ENCODE measurements around the gene NEK7.
"Not testable (repeated sequence)": the region's sequence is repeated elsewhere in the genome, so short reads cannot be mapped to it uniquely, and the experiment has no call there.

Gene NEK7

DNA sequence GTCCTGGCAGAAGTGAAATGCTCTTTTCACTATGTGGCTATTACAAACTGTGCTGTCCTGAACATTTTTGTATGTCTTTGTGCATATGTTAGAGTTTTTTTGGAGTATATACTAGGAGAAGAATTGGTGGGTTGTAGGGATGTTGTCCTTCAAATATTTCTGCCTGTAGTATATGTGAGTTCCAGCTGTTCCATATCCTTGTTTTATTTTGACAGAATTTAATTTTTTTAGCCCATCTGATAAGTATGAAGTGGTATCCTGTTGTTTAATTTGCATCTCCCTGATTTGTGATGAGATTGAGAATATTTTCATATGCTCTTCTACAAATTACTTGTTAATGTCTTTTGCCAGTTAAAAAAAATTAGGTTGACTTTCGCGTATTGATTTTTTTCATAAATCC lies 34.3 kb downstream of the NEK7 start:
- Histone ChIP-seq H4K12ac (ENCODE audit: low read depth, low read length) (no peak overlapping the region), H3K27ac (ENCODE audit: low read depth, low read length) (no peak overlapping the region), H3K79me1 (ENCODE audit: low read length) (no peaks in the 10 kb centered on the region), H3K23ac (ENCODE audit: low read length) (no peak overlapping the region), H3K4me3 (ENCODE audit: low read depth, low read length) (no peak overlapping the region), H2AFZ (ENCODE audit: insufficient read depth, low read length, poor library complexity) (no peak overlapping the region), H4K91ac (ENCODE audit: low read depth, low read length) (no peak overlapping the region), H3K4me2 (ENCODE audit: low read length) (no peak overlapping the region), H3K27me3 (ENCODE audit: insufficient read depth, low read length) (no peaks in the 10 kb centered on the region), H3K79me2 (ENCODE audit: control insufficient read depth, insufficient read depth, low read length, poor library complexity) (no peaks in the 10 kb centered on the region), H2BK5ac (ENCODE audit: low read depth, low read length, poor library complexity) (no peak overlapping the region), H3K36me3 (ENCODE audit: control insufficient read depth in 1 of 2, insufficient read depth in 2 of 2, low read length in 2 of 2) (no peaks in the 10 kb centered on the region), H2BK12ac (ENCODE audit: low read length) (no peak overlapping the region), H4K8ac (ENCODE audit: low read depth, low read length) (no peak overlapping the region), H3K18ac (ENCODE audit: low read length) (no peak overlapping the region), H3K4ac (ENCODE audit: low read depth, low read length) (no peak overlapping the region), H3K4me1 (ENCODE audit: control insufficient read depth in 1 of 2, insufficient read depth in 2 of 2, low read length in 2 of 2) (no peaks in the 10 kb centered on the region), H2BK120ac (ENCODE audit: insufficient read depth, low read length, poor library complexity) (no peak overlapping the region), H3K9ac (ENCODE audit: low read length) (no peak overlapping the region), H3K14ac (ENCODE audit: low read length) (no peak overlapping the region), H3K9me3 (ENCODE audit: insufficient read depth, low read depth, low read length) (no peaks in the 10 kb centered on the region), H2AK5ac (ENCODE audit: low read length) (no peak overlapping the region)
- no CpG with 5 or more reads among the region's 2 CpGs for WGBS (ENCODE audit: extremely low coverage, insufficient coverage, insufficient read length)
- no peak for DNase-seq

DNA sequence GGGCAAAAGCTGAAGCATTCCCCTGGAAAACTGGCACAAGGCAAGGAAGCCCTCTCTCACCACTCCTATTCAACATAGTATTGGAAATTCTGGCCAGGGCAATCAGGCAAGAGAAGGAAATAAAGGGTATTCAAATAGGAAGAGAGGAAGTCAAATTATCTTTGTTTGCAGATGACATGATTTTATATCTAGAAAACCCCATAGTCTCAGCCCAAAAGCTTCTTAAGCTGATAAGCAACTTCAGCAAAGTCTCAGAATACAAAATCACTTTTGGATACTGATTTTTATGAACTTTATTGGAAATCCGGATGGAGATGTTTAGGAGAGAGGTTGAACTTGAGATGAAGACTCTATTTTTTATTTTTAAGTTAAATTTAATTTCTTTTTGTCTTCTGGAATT lies 37.1 kb downstream of the NEK7 start:
- not testable (repeated sequence) for H3K9ac ChIP-seq (ENCODE audit: low read length); H3K27ac ChIP-seq (ENCODE audit: low read depth, low read length); H3K4ac ChIP-seq (ENCODE audit: low read depth, low read length); H3K4me1 ChIP-seq (ENCODE audit: control insufficient read depth in 1 of 2, insufficient read depth in 2 of 2, low read length in 2 of 2); H3K27me3 ChIP-seq (ENCODE audit: insufficient read depth, low read length); H4K12ac ChIP-seq (ENCODE audit: low read depth, low read length); H4K8ac ChIP-seq (ENCODE audit: low read depth, low read length); H4K91ac ChIP-seq (ENCODE audit: low read depth, low read length); H2BK5ac ChIP-seq (ENCODE audit: low read depth, low read length, poor library complexity); H3K23ac ChIP-seq (ENCODE audit: low read length); H3K36me3 ChIP-seq (ENCODE audit: control insufficient read depth in 1 of 2, insufficient read depth in 2 of 2, low read length in 2 of 2); H2BK12ac ChIP-seq (ENCODE audit: low read length); DNase-seq; H3K4me3 ChIP-seq (ENCODE audit: low read depth, low read length); H3K79me1 ChIP-seq (ENCODE audit: low read length); H3K18ac ChIP-seq (ENCODE audit: low read length); H2AK5ac ChIP-seq (ENCODE audit: low read length); H3K79me2 ChIP-seq (ENCODE audit: control insufficient read depth, insufficient read depth, low read length, poor library complexity); H2BK120ac ChIP-seq (ENCODE audit: insufficient read depth, low read length, poor library complexity); H3K9me3 ChIP-seq (ENCODE audit: insufficient read depth, low read depth, low read length); H3K4me2 ChIP-seq (ENCODE audit: low read length); H3K14ac ChIP-seq (ENCODE audit: low read length); H2AFZ ChIP-seq (ENCODE audit: insufficient read depth, low read length, poor library complexity)
- WGBS (ENCODE audit: extremely low coverage, insufficient coverage, insufficient read length), result no CpG with 5 or more reads among the region's 1 CpG

DNA sequence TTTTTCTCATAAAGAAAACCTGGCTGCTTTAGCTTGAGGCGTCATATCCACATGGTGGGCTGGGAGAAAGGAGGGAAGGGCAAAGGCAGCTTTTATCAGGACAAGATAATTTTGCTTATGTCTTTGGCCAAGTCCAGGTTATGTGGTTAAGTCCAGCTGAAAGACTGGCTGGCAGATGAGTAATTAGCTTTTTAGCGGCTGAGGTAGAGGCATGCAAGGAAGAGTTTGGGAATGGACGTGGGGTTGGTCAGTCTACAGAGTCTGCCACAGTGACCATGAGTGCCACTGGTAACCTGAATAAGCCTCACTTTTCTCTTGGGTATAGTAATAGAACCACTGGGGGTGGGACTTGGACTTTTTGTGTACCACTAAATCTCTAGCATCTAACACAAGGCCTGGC lies 39.8 kb downstream of the NEK7 start:
- no peaks in the 10 kb centered on the region for H3K79me1 ChIP-seq (ENCODE audit: low read length)
- H2AFZ ChIP-seq (ENCODE audit: insufficient read depth, low read length, poor library complexity), result no peak overlapping the region
- H3K4me1 ChIP-seq (ENCODE audit: control insufficient read depth in 1 of 2, insufficient read depth in 2 of 2, low read length in 2 of 2), result peaks cover 0 to 2% of the 10 kb centered on the region in 2 experiments
- H3K36me3 ChIP-seq (ENCODE audit: control insufficient read depth in 1 of 2, insufficient read depth in 2 of 2, low read length in 2 of 2), result no peaks in the 10 kb centered on the region
- no peak overlapping the region for H3K27ac ChIP-seq (ENCODE audit: low read depth, low read length)
- no peak for DNase-seq
- H3K9me3 ChIP-seq (ENCODE audit: insufficient read depth, low read depth, low read length), result no peaks in the 10 kb centered on the region
- no peak overlapping the region for H3K4me3 ChIP-seq (ENCODE audit: low read depth, low read length)
- no peak overlapping the region for H2AK5ac ChIP-seq (ENCODE audit: low read length)
- no peak overlapping the region for H3K9ac ChIP-seq (ENCODE audit: low read length)
- no peak overlapping the region for H2BK12ac ChIP-seq (ENCODE audit: low read length)
- no peak overlapping the region for H4K12ac ChIP-seq (ENCODE audit: low read depth, low read length)
- H3K27me3 ChIP-seq (ENCODE audit: insufficient read depth, low read length), result no peaks in the 10 kb centered on the region
- H3K14ac ChIP-seq (ENCODE audit: low read length), result no peak overlapping the region
- H3K79me2 ChIP-seq (ENCODE audit: control insufficient read depth, insufficient read depth, low read length, poor library complexity), result no peaks in the 10 kb centered on the region
- no peak overlapping the region for H3K4me2 ChIP-seq (ENCODE audit: low read length)
- no peak overlapping the region for H2BK5ac ChIP-seq (ENCODE audit: low read depth, low read length, poor library complexity)
- H4K8ac ChIP-seq (ENCODE audit: low read depth, low read length), result no peak overlapping the region
- no CpG with 5 or more reads among the region's 3 CpGs for WGBS (ENCODE audit: extremely low coverage, insufficient coverage, insufficient read length)
- peak overlapping the region; percentile 27 for H3K4ac ChIP-seq (ENCODE audit: low read depth, low read length)
- no peak overlapping the region for H4K91ac ChIP-seq (ENCODE audit: low read depth, low read length)
- H3K23ac ChIP-seq (ENCODE audit: low read length), result no peak overlapping the region
- H2BK120ac ChIP-seq (ENCODE audit: insufficient read depth, low read length, poor library complexity), result no peak overlapping the region
- no peak overlapping the region for H3K18ac ChIP-seq (ENCODE audit: low read length)

DNA sequence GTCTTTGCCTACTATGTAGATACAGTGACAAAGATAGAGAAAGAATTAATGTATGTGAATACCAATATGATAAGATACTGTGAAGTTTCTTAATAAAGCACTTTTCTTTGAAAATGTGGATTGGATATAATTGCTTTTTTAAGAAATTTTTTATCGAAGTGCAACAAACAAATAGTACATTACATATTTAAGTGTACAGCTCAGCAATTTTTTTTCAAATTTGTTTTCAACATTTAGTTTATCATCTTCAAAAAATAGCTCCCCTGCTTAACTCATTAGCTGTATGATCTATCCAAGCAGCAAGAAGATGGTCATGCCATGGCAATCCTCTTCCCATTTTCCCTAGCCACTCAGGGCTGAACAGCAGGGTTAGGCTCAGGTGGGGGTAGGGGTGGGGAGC lies 40.5 kb downstream of the NEK7 start:
- WGBS (ENCODE audit: extremely low coverage, insufficient coverage, insufficient read length), result no CpG with 5 or more reads among the region's 1 CpG
- H3K4me1 ChIP-seq (ENCODE audit: control insufficient read depth in 1 of 2, insufficient read depth in 2 of 2, low read length in 2 of 2), result peaks cover 0 to 2% of the 10 kb centered on the region in 2 experiments
- no peaks in the 10 kb centered on the region for H3K9me3 ChIP-seq (ENCODE audit: insufficient read depth, low read depth, low read length)
- H2BK12ac ChIP-seq (ENCODE audit: low read length), result no peak overlapping the region
- H2AFZ ChIP-seq (ENCODE audit: insufficient read depth, low read length, poor library complexity), result no peak overlapping the region
- H3K14ac ChIP-seq (ENCODE audit: low read length), result no peak overlapping the region
- H3K27me3 ChIP-seq (ENCODE audit: insufficient read depth, low read length), result no peaks in the 10 kb centered on the region
- no peaks in the 10 kb centered on the region for H3K79me2 ChIP-seq (ENCODE audit: control insufficient read depth, insufficient read depth, low read length, poor library complexity)
- no peak overlapping the region for H3K23ac ChIP-seq (ENCODE audit: low read length)
- no peak overlapping the region for H3K4me2 ChIP-seq (ENCODE audit: low read length)
- no peak overlapping the region for H4K8ac ChIP-seq (ENCODE audit: low read depth, low read length)
- H3K4me3 ChIP-seq (ENCODE audit: low read depth, low read length), result no peak overlapping the region
- no peak overlapping the region for H2AK5ac ChIP-seq (ENCODE audit: low read length)
- no peak overlapping the region for H2BK5ac ChIP-seq (ENCODE audit: low read depth, low read length, poor library complexity)
- no peak for DNase-seq
- no peak overlapping the region for H4K12ac ChIP-seq (ENCODE audit: low read depth, low read length)
- no peak overlapping the region for H2BK120ac ChIP-seq (ENCODE audit: insufficient read depth, low read length, poor library complexity)
- H3K4ac ChIP-seq (ENCODE audit: low read depth, low read length), result no peak overlapping the region
- H3K79me1 ChIP-seq (ENCODE audit: low read length), result no peaks in the 10 kb centered on the region
- no peak overlapping the region for H3K9ac ChIP-seq (ENCODE audit: low read length)
- no peak overlapping the region for H4K91ac ChIP-seq (ENCODE audit: low read depth, low read length)
- H3K18ac ChIP-seq (ENCODE audit: low read length), result no peak overlapping the region
- H3K27ac ChIP-seq (ENCODE audit: low read depth, low read length), result no peak overlapping the region
- no peaks in the 10 kb centered on the region for H3K36me3 ChIP-seq (ENCODE audit: control insufficient read depth in 1 of 2, insufficient read depth in 2 of 2, low read length in 2 of 2)
